Stimulated activated CD4-positive, alpha-beta T cell treated with anti-CD3 and anti-CD28 coated beads, Interleukin-12 subunit alpha, Interleukin-12 subunit beta, amount 100 ng/mL, for 24 hours (primary cell): ENCODE measurements around the gene MEF2A.

Experiments
- DNase-seq, 2 experiments: peaks; one replicate each; pipeline ENCODE4 v3.0.0-alpha.2; 2020; ENCODE audit warnings: low read depth in 2 of 2

Gene MEF2A

DNA sequence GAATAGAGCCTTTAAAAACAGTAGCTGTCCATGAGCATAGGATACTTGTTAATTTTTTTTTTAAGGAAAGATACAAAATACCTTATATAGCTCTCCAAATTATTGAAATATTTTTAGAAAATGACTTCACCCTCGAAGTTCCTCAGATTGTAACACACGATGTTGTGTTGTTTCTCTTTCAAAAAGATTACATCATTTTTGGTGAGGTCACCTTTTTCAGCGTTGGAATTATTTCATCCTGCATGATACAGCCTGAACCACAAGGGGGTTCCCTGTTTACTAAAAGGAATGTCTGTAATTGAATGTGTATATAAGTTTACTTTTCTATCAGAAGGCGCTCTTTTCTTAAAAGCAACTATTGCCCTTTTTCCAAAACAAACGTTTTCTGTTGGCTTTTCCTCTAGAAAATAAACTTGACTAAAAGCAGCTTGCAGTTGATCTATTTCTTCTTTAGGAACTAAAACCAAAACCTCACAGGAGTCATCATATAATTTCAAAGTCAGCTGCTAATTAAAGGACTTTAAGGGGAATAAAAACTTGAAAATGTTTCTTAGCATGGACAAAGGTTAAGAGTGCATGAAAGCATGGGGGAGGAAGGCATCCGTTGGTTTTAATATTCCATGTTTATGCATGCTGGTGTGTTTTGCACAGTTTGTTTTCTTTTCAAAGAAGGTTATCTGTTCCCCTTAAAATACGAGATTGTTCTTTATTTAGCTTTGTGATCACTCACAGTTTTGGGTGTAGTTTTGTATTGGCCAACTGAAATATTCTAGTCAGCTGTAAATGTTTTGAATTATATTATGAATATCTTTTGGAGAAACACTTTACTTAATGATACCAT, 138.0 kb downstream of the MEF2A start:
- no peak for DNase-seq

DNA sequence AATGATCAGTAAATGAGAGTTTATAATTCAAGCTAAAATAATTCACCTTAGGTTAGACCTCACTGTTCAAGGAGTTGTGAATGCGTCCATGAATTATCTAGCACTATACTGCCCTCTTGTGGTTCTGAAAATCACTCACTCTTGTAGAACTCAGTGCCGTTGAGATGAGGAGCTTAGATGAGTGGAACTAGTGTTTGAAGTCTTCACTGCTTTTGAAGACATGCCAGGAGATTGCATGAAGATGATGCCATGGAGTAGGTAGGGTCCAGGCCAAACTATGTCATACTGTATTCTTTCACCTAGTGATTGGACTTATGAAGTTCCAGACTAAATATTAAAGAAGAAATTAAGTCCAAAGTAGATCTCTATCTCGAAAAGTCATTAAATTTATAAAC, 138.7 kb downstream of the MEF2A start:
- no peak for DNase-seq

DNA sequence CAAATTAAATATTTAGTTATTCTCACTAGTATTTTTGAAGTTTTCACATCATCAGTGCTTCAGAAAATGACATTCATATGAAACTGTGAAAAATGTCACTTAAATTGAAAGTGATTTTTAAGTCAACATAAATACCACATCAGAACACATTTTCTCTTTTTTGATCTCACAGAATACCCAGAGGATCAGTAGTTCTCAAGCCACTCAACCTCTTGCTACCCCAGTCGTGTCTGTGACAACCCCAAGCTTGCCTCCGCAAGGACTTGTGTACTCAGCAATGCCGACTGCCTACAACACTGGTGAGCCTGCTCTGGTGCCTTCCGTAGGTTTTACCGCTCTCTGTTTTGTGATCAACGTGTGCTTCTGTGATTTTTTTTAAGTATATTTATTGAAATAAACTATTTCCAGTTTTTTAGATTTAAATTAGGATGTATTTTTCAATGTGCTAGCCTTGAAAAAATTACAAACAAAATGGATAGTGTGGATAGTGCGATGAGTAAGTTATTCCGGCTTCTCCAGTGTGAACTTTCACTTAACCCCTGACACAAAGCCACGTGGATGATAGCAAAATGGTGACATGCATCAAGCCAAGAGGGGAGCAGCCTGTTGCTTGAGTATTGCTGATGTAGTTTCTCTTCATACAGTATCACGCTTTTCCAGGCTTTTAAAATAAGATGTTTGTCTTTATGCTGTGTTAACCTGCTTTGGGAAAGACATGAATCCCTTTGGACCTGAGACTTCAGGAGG, 140.9 kb downstream of the MEF2A start:
- DNase-seq, result no peak

DNA sequence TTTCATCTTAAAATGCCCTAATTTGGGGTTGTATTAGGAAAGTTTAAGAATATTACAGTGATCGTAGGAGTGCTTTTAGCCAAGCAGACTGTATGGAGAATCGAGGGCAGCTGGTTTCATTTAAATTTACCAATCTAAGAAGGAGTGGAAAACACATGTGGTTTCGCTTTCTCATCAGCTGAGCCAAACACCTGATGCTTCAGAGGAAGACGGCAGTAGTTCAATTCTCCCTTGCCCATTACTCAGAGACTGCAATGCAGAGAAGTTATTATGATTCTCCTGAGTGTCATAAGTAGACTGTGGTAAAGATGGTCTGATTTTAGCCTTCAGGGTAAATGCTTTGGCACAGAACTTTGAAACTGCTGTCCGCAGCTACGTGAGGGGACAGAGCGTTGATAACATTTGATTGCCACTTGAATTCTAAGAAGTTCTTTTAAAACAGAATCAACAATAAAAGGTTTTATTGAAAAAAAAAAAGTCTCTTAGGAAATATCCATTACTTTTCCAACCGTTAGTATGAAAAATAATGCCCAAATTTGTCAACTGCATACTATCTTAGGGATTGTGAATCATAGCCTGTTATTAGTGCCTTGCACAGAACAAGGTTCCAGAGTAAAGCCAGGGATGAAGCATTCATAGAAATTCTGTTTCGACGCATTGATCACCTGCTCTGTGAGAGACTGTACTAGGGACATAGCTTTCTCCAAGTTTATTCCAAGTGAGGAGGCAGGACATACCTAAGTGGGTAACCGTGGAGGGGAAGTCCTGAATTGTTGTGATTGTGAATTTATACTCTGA, 141.9 kb downstream of the MEF2A start:
- DNase-seq, result no peak

DNA sequence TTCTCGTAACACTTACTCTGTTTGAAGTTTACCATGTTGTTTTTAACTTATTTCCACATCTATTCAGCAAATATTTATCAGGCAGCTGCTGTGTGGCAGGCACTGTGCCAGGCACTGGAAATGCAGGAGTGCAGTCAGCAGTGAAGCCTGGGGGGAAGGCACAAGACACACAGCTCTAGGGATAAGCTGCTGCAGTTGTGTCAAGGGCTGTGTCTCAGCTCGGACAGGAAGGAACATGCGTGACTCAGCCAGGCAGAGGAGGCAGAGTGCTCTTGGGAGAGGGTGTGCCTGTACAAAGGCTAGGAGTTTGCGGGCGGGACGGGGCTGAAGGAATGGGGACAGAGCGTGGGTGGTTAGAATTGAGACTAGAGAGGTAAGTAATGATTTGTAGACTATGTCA, 142.8 kb downstream of the MEF2A start:
- no peak for DNase-seq

DNA sequence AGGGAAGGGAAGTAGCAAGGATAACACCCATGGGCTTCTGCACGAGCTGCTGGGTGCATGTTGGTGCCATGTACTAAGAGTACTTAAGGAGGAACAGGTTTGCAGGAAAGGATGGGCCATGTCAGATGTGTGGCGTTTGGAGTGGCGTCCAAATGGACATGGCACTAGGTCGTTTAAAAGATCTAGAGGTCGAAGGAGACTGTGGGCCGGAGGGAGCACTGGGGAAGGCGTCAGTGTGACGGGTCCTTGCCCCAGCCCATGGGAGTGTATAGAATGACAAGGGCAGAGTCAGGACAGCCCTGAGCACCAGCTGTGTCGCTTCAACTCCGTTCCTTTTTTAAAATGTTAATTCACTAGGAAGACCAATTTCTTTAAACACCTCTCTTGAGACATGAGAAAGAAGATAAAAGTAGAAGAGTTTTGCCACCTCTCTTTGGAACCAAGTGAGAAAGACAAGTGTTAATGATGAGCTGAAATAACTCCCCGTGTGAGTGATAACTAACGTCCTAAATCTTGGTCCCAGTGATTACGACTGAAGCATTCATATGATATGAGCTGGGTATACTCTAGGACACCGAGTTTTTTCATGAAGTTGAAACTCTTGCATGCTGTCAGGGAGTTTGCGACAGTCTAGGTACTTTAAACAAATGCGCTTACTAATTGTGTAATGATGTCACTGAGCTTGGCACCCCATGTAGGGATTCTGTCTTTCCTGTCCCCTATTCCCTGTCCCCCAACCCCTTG, 143.6 kb downstream of the MEF2A start:
- DNase-seq, result no peak

DNA sequence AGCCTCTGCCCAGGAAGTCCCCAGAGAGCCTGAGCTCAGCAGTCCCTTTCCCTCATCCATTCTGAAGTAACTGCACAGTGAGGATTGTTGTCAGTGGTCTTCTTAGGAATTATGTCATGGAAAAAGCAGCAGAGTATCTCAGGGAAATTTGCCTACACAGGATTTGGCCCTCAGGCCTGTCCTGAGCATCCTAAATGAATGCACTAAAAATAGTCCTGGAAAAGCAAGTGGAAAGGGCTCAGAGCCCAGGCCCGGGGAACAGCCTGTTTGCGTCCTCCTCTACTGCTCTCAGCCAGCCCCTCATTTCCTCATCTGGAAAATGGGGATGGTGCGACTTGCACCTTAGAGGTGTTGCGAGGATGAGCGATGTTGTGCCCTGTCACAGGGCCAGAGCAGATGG, 145.8 kb downstream of the MEF2A start:
- DNase-seq, result no peak

DNA sequence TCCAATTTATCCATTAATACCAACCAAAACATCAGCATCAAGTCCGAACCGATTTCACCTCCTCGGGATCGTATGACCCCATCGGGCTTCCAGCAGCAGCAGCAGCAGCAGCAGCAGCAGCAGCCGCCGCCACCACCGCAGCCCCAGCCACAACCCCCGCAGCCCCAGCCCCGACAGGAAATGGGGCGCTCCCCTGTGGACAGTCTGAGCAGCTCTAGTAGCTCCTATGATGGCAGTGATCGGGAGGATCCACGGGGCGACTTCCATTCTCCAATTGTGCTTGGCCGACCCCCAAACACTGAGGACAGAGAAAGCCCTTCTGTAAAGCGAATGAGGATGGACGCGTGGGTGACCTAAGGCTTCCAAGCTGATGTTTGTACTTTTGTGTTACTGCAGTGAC, 146.6 kb downstream of the MEF2A start:
- no peak for DNase-seq

DNA sequence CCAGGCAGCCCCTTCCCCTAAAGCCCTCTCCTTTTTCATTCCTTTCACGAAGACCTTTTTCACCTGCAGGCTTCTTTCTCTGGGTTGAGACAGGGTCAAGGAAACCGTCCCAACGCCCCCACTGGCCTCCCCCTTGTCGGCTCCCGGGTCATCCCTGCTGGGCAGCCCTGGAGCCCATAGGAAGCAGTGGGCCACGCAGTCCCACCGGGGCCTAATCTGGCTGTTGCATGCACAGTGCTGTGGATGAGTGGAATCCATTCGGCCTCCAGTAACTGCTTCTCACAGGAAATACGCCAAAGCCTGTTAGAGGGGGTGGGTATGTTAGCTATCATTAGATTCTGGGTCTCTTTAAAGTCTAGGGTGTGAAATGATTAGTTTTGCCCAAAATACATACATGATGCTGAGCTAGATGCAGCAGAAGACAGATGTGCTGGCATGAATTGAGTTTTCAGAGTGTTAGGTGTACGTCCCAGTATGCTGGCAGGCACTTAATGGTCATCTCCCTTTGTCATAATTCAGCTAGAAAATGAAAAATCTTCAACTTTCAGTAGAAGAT, 150.8 kb downstream of the MEF2A start:
- DNase-seq, result no peak

DNA sequence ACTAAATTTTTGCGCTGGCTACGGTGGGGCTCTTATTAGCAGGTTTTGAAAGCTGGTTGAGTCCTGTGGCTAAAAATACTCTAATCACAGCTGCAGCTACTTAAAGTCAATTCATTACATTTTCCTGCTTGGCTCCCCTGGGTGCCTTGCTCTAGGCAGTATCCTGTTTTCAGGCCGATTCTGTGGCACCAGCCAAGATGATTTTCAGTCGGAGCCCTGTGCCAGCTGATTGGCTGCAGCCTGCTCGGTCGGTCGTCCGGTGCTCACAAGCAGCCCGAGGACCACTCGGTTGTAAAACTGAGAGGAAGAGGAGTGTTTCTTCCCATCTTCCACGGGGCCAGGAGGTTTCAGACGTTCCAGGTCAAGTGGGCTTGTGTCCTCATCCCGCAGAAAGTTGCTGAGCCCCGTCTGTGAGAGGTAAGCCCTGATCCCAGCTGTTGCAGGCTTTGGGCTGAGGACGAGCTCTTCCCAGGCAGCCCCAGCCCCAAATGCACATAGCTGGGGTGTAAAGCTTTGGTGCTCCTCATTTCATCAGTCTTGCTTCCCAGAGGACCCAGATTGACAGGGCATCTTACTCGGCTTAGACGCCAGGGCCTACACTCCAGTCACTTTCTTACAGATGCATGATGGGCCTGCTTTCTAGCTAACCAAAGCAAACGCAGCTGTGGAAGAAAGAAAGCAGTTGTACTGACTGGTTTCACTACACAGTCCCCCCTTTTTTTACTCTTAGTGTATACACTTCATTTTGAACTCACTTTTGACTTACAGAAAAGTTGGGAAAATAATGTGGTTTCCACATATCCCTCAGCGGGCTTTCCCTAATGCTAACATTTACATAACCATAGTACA, 151.6 kb downstream of the MEF2A start:
- DNase-seq, result no peak

DNA sequence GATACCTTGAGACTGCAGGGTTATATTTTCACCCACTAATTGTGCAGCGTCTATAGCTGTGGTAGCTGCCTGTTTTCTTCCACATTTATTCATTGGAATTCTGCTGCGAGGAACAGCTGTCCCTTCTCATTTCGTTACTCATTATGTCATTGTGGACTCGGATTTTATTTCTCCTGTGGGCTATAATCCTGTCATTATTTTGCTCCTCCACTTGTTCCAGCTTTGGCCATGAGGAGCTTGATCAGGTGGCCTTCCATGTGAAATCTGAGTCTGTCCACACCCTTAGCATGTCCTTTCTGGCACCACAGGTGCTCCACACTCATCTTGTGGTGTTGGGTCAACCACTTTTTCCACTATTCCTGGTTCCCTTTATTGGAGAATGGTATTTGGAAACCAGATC, 152.6 kb downstream of the MEF2A start:
- DNase-seq, result no peak

DNA sequence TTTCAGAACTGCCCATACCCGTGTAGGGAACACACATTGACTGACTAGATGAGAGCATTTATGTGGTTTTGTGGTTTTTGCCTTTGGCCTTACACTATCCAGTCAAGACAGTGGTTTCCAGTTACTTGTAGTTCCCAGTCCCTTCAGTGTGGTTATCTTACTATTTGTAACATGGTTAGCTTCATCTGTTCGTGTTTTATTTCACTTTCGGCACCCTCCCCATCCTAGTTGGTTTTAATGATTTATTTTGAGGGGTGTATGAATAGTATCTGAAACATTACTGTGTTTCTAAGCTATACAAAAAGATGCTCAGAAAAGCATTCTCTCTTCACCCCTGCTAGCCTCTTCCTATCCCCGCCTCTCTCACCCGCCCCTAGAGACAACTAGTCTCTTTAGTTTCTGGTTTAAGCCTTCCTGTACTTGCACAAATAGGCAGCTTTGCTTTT, 153.3 kb downstream of the MEF2A start:
- DNase-seq, result no peak

DNA sequence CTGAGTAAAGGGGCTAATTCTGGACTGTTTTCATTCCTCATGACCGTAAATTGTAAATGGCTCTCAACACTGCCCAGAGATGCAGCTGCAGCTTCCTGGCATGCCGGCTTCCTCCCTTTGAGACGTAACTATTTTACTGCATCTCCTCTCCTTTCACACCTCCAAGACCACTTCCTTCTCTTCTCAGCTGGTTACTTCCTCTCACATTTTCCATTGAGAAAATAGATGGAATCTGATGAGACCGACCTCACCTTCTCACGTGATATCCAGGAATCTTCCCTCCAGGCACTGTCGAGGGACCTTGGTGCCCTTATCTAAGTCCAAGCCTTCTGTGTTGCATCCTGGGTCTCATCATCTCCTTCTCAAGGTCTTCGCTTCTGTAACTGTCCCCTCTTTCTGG, 154.7 kb downstream of the MEF2A start:
- DNase-seq, result no peak

DNA sequence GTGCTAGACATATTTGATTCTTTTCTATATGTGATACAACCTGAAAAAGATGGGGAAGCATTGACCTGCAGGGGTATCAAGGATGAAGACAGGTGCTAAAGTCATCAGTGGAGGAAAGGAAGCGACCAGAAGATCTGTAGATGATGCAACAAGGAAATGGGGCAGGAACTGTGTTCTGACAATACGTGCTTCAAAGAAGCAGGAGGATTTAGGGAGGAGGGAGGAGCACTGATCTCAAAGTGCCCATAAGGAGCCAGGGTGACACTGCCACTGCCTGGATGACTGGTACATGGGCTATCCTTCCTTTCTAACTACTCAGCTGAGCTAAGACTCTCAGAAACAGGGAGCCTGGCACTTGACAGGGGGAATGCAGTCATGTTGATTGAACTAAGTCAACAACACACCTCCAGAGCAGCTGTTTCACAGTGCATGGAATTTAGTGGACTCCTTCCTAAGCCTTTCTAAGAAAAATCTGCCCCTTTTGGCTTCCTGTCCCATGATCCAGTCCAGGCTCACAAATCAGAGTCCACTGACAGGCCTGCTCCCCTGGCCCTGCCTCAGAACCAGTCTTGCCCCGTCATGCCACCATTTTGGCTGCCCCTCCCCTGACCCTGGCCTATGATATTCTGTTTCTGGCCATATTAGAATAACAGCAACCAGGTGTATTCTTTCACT, 155.5 kb downstream of the MEF2A start:
- DNase-seq, result no peak

DNA sequence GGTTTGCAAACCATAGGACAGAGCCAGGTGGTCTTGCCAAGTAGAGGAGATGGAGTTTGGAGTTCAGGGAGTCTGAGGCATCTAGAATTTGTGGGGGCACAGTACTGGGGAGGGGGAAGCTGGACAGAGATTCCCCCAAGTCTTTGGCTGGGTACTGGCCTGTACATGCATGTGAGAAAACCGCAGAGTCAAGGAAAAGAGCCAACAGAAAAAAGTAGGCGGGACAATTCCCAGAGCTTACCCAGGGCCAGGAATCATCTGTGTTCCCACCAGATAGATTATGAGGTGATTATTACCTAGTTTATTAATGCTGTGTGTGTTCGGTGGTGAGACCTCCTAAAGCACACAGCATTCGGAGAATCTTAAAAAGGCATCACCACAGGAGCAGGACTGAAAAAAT, 156.1 kb downstream of the MEF2A start:
- no peak for DNase-seq

DNA sequence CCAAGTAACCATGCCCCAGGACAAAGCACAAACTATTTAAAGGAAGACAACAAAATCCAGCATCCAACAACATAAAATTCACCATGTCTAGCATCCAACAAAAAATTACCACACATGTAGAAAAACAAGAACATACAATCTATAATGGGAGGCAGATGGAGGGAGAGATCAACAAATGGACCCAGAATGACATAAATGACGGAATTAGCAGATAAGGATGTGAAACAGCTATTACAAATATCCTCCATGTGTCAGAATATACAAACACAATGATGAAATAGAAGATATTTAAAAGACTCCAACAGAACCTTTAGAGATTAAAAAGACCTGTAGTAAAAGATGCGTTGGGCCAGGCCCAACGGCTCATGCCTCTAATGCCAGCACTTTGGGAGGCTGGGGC, 156.6 kb downstream of the MEF2A start:
- no peak for DNase-seq

DNA sequence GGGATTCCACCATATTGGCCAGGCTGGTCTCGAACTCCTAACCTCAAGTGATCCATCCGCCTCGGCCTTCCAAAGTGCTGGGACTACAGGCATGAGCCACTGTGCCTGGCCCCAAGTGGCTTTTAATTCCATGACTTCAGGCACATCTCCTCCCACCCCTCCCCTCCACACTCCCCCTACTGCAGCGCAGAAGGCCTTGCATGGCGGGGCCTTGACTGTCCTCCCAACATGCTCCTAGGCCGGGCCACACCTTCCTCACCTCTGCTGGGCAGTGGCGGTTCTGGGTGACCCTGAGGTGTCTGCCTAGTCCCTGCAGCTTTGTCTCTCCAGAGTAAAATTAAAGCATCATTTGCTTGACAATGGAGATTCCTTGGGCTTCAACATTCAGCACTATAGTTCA, 160.5 kb downstream of the MEF2A start:
- DNase-seq, result no peak

DNA sequence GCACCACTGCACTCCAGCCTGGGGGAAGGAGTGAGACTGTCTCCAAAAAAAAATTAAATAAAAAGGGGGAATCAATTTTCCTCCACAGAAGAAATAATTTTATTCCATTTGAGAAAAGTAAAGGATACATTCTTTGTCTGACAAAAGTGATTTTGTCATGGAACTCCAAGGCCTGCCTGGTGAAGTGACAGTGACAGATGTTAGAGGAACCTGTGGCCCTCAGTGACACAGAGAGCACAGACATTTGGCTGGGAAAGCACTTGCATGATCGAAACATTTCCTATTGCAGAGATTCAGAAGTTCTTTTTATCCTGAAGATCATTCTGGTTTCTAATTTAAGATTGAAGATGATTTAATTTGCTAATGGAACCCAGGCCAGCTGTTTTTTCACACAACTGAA, 161.5 kb downstream of the MEF2A start:
- no peak for DNase-seq

DNA sequence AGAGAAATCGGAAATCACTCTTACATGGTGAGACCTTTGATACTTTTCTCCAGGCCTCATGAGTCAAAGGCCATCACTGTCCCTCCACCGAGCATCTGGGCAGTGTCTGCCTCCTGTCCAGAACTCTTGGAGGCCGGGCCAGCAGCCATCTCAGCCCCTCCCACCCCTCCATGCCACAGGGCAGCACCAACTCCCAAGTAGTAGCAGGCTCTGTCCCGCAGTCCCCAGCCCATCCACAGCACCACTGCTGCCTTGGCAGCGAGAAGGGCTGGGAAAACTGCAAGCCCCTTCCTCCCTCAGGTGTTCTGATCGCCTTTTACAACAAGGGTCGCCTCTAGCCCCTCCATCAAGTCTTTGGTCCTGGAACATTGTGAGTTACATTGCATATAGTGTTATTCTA, 161.9 kb downstream of the MEF2A start:
- DNase-seq, result no peak

DNA sequence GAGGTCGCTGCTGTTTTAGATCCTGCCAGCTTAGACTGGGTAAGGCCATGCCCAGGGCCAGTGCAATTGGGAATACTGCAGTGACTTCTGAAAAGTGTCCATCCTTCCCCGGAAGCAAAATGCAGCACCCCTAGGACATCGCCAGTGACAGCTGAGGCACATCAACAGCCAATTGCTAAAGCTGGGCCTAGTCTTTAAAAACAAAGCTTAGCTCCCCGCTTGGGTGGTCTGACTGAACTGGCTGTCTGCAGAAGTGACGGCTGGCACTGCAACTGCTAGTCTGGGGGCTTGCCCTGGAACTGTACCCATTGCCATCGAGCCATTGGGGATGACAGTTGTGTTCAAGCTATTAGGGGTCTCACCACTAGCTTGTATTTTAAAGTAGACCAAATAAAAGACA, 163.1 kb downstream of the MEF2A start:
- no peak for DNase-seq
